ENCODE measurements around the gene RTN4RL1.

GRCh38 chr17:2048805-2049204, 23.7 kb upstream of the RTN4RL1 start:
- TF ChIP-seq CTCF (IDR thresholded peaks at IDR 0.05; ENCODE audit: insufficient read depth, low read length, poor library complexity, severe bottlenecking), result no peak
- TF ChIP-seq EZH2phosphoT487 (conservative IDR thresholded peaks at IDR 0.05; ENCODE audit: low read length), result no peak

Measured in SU-DHL-6 (cell line).